GM21825 (cell line): Measurements from ENCODE around the gene ARHGAP26.

Experiments
- ATAC-seq: cut with Tn5 transposase; IDR thresholded peaks from one replicate; pipeline ENCODE4 v1.9.1; 2021; ENCODE audit warnings: mild to moderate bottlenecking, moderate library complexity; ENCODE audit not compliant: unreplicated experiment

ARHGAP26 gene

GRCh38 chr5:143225511-143225910 is 455.3 kb downstream of the ARHGAP26 start:
- ATAC-seq = no peak

DNA sequence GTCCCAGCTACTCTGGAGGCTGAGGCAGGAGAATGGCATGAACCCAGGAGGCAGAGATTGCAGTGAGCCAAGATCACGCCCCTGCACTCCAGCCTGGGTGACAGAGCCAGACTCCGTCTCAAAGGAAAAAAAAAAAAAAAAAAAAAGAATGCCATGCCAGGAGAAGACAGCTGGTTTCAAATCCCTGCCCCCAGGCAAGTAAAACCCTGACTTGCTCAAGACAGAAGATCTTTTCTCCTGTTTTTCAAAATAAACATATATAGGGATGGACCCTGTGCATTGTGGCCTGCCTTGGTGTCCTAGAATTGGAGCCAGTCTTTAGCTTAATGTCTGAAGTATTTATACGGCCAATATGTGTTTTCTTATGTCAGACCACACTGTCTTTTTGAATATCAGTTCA is 456.2 kb downstream of the ARHGAP26 start:
- no peak for ATAC-seq

- no peak for ATAC-seq
Observed at GRCh38 chr5:143226872-143227271, 456.7 kb downstream of the ARHGAP26 start.

GRCh38 chr5:143227301-143227700 is 457.1 kb downstream of the ARHGAP26 start:
- ATAC-seq = no peak

- no peak for ATAC-seq
Observed at GRCh38 chr5:143228597-143229293, 458.6 kb downstream of the ARHGAP26 start.

GRCh38 chr5:143229426-143229895 is 459.3 kb downstream of the ARHGAP26 start:
- peak; percentile 45 for ATAC-seq

GRCh38 chr5:143229896-143230675 is 459.9 kb downstream of the ARHGAP26 start:
- peak; percentile 84 for ATAC-seq

DNA sequence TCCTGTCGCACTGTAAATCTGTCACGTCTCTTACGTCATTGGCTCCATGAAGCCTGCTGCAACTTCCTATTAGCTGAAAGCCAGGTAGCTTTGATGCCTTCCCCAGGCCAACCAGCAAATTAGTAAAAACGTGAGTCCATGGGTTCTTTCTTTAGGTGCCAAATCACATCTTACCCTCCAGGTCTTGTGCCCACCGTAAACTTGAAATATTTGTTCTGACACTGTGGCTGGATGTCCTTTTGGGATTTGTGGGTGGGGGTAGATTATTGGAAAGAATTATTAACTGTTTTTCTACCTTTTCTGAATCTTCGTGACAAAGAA is 460.5 kb downstream of the ARHGAP26 start:
- no peak for ATAC-seq

- no peak for ATAC-seq
Observed at GRCh38 chr5:143231416-143231815, 461.2 kb downstream of the ARHGAP26 start.

DNA sequence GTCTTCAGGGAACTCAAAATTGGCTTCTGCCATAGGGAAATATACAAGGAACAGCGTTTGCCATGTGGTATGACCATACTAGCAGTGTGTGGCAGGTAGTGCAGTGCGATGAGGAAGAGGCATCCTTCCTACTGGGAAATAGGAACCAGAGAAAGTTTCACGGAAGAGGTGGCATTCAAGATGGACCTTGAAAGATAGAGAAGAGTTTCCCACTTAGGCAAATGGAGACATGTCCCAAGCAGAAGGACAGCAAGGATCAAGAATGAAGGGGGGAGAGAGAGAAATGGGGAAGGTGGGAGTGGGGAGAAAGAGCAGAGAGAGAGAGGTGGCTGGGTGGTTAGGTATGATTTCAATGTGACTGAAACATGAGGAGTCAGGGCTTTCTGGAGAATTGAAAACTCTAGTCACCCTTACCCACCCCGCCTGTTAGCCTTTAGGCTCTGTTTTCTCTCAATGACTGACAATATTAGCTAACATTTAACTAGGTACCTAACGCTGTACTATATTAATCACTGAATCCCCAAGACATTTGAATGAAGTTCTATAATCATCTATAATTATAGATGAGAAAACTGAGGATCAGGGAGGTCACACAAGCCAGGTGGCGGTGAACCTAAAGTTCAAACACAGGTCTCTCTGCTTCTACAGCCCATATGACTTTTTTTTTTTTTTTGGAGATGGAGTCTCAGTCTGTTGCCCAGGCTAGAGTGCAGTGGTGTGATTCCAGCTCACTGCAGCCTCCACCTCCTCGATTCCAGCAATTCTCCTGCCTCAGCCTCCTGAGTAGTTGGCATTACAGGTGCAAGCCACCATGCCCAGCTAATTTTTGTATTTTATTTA is 462.0 kb downstream of the ARHGAP26 start:
- no peak for ATAC-seq

GRCh38 chr5:143233031-143233430 is 462.9 kb downstream of the ARHGAP26 start:
- ATAC-seq = no peak

DNA sequence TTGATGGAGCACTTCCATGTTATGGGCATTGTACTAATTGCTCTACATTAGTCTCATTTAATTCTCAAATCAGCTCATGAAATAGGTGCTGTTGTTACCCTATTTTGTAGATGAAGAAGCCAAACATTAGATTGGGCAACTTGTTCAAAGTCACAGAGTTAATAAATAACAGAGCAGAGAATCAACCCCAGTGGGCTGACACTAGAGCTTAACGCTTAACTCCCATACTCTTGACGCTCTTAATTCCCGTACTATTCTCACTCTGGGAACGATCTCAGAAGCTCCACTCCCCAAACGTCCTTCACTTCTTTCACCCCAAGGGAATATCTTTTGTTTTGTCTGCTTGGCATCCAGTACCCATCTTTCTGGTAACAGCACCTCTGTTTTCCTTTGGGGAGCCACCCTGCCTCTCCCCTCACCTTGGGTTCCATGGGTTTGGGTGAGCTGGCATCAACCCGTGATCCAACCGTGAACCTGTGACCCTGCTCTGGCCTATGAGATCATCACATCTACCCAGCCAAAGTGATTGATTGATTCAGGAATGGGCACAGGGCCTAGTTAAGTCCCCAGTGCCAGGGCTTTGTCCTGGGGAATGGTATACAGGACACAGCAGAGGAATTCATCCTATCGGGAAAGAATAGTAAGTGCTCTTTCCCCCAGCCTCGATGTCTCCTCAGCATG is 464.1 kb downstream of the ARHGAP26 start:
- ATAC-seq = no peak

DNA sequence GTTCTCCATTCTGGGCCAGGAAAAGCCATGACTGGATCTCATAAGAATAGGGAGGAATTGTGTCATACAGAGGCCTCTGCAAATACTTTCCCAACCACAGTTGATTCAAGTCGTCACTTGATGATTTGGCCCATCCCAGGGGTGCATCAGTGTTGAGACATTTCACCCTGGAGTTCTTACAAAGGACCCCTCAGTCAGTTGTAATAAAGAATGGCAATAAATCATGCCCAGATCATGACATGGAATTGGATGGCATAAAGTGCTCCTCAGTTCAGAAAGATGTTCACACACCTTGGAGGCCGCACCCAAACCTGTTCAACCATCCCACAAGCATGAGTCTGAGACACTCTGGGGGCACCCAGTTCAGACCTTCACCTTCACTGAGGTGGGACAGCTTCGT is 465.2 kb downstream of the ARHGAP26 start:
- no peak for ATAC-seq

- no peak for ATAC-seq
Observed at GRCh38 chr5:143236682-143237081, 466.5 kb downstream of the ARHGAP26 start.

- no peak for ATAC-seq
Observed at GRCh38 chr5:143237664-143238063, 467.5 kb downstream of the ARHGAP26 start.

DNA sequence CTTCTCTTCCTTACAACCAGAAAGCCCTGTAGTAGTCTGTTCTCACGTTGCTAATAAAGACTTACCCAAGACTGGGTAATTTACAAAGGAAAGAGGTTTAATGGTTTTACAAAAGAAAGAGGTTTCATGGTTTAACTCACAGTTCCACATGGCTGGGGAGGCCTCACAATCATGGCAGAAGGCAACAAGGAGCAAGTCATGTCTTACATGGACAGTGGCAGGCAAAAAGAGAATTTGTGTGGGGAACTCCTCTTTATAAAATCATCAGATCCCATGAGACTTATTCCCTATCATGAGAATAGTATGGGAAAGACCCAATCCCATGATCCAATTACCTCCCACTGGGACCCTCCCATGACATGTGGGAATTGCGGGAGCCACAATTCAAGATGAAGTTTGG is 468.4 kb downstream of the ARHGAP26 start:
- no peak for ATAC-seq

DNA sequence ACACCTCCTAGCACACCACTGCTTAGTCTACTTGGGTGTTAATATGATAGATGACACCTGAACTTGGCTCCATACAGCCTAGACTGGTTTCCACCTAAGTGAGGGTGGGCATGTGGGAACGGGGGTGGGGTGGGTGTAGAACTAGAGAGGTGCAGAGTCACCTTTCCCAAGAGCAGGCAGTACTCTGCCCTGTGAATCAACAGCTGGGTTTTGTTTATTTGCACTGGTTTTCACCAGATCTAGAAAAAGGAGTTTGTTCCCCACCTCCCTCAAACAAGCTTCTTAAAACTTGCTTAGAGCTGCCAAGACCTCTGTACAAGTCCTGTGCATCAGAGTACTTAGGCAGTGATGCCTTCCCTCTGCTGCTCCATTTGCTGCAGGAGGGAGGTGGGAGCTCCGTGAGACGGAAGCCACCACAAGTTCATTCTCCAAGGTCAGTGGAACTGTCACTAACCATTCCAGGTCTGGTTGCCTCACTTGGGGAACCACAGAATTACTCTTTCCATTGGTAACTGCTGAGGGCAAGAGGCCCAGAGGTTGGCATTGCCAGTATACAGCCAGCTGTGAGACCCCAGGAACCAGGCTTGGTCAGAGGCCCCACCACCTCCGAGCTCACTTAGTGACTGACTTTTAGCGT is 469.8 kb downstream of the ARHGAP26 start:
- ATAC-seq = no peak

DNA sequence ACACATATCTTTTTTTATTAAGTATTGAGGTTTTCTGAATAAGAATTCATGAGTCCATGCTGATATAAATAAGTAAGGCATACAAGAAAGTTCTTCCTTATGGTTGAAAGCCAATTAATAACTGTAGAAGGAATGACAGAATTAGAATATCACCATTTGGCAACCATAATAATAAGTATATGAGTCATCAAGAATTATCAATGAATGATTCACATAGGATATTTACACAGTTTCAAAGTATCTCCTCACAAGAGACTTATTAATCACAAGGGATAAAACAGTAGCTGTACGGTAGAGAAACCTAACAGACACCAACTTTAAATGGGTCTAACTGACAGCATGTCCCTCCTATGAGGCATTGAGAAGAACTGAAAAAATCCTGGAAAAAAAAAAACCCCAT is 471.7 kb downstream of the ARHGAP26 start:
- ATAC-seq = no peak

- no peak for ATAC-seq
Observed at GRCh38 chr5:143243103-143243502, 472.9 kb downstream of the ARHGAP26 start.

- ATAC-seq = no peak
Observed at GRCh38 chr5:143244000-143244736, 474.0 kb downstream of the ARHGAP26 start.
